SH-SY5Y (cell line): ENCODE results near the gene IQSEC3.

Experiments used
- GATA2 ChIP-seq: IDR thresholded peaks from 2 replicates; pipeline ENCODE4 v1.6.1; 2011; ENCODE audit warnings: mild to moderate bottlenecking, low read depth, low read length
- GATA3 ChIP-seq: IDR thresholded peaks from 2 replicates; pipeline ENCODE4 v1.6.1; 2011; ENCODE audit warnings: low read depth, mild to moderate bottlenecking, low read length, moderate library complexity

IQSEC3 gene

GRCh38 chr12:162467-163307, 96.1 kb downstream of the IQSEC3 start:
- no peak for TF ChIP-seq GATA2
- TF ChIP-seq GATA3: no peak

GRCh38 chr12:163406-163986, 96.9 kb downstream of the IQSEC3 start:
- TF ChIP-seq GATA2 (no peak), GATA3 (no peak)

GRCh38 chr12:164207-164606, 97.6 kb downstream of the IQSEC3 start:
- TF ChIP-seq GATA2: no peak

GRCh38 chr12:165862-166368, 99.3 kb downstream of the IQSEC3 start:
- TF ChIP-seq GATA3 (no peak), GATA2 (no peak)

GRCh38 chr12:166425-167075, 100.0 kb downstream of the IQSEC3 start:
- TF ChIP-seq GATA2 (no peak), GATA3 (no peak)

- no peak for TF ChIP-seq GATA3
- TF ChIP-seq GATA2: no peak
These were observed 101.5 kb downstream of the IQSEC3 start for GRCh38 chr12:167959-168600.

- no peak for TF ChIP-seq GATA2
- no peak for TF ChIP-seq GATA3
These were observed 102.4 kb downstream of the IQSEC3 start for GRCh38 chr12:168763-169525.

- TF ChIP-seq GATA3: no peak
- TF ChIP-seq GATA2: no peak
These were observed 103.2 kb downstream of the IQSEC3 start for GRCh38 chr12:169528-170370.

- TF ChIP-seq GATA3: no peak
- TF ChIP-seq GATA2: no peak
These were observed 104.0 kb downstream of the IQSEC3 start for GRCh38 chr12:170371-171225.

GRCh38 chr12:171276-171675, 104.7 kb downstream of the IQSEC3 start:
- TF ChIP-seq GATA3 (no peak), GATA2 (no peak)

GRCh38 chr12:171743-172676, 105.4 kb downstream of the IQSEC3 start:
- no peak for TF ChIP-seq GATA2
- no peak for TF ChIP-seq GATA3

GRCh38 chr12:172732-173161, 106.2 kb downstream of the IQSEC3 start:
- no peak for TF ChIP-seq GATA3
